Measurements from ENCODE around the gene ANXA9.

The ANXA9 gene

GRCh38 chr1:151009206-151009587 lies 27.1 kb downstream of the ANXA9 start:
- TF ChIP-seq FOXP2 (optimal IDR thresholded peaks at IDR 0.05; ENCODE audit: control extremely low read depth, extremely low read length, insufficient read depth) (no peak), POLR2AphosphoS5 (IDR thresholded peaks at IDR 0.05; ENCODE audit: borderline replicate concordance, low read depth, low read length) (no peak), EZH2 (IDR thresholded peaks at IDR 0.05) (no peak)
- DNase-seq (ENCODE audit: low read depth, low spot score): no peak
- H3K4me3 ChIP-seq: peak overlapping the region; percentile 94
- peak overlapping the region; percentile 82 for H3K9ac ChIP-seq (ENCODE audit: insufficient read length)
- H3K9me3 ChIP-seq (ENCODE audit: low read depth, low read length): no peaks in the 10 kb centered on the region
- H3K27ac ChIP-seq: no peak overlapping the region; the same call in 1 of the 2 replicates
- 0 out of 2 replicates have a peak, but pooled peaks cover 4% of the 10 kb centered on the region for H3K36me3 ChIP-seq (ENCODE audit: insufficient read depth, low read length)

GRCh38 chr1:151009674-151010345 lies 27.7 kb downstream of the ANXA9 start:
- no peaks in the 10 kb centered on the region for H3K9me3 ChIP-seq (ENCODE audit: low read depth, low read length)
- 0 out of 2 replicates have a peak, but pooled peaks cover 4% of the 10 kb centered on the region for H3K36me3 ChIP-seq (ENCODE audit: insufficient read depth, low read length)
- peak overlapping the region; percentile 82 for H3K9ac ChIP-seq (ENCODE audit: insufficient read length)
- no peak for DNase-seq (ENCODE audit: low read depth, low spot score)
- no peak overlapping the region for H3K27ac ChIP-seq
- peak overlapping the region; percentile 94 for H3K4me3 ChIP-seq
- TF ChIP-seq POLR2AphosphoS5 (IDR thresholded peaks at IDR 0.05; ENCODE audit: borderline replicate concordance, low read depth, low read length) (no peak), FOXP2 (optimal IDR thresholded peaks at IDR 0.05; ENCODE audit: control extremely low read depth, extremely low read length, insufficient read depth) (no peak), EZH2 (IDR thresholded peaks at IDR 0.05) (no peak)

- TF ChIP-seq FOXP2 (optimal IDR thresholded peaks at IDR 0.05; ENCODE audit: control extremely low read depth, extremely low read length, insufficient read depth) (no peak), POLR2AphosphoS5 (IDR thresholded peaks at IDR 0.05; ENCODE audit: borderline replicate concordance, low read depth, low read length) (no peak), EZH2 (IDR thresholded peaks at IDR 0.05) (no peak)
- Histone ChIP-seq H3K36me3 (ENCODE audit: insufficient read depth, low read length) (0 out of 2 replicates have a peak, but pooled peaks cover 4% of the 10 kb centered on the region), H3K9ac (ENCODE audit: insufficient read length) (no peak overlapping the region), H3K27ac (no peak overlapping the region), H3K9me3 (ENCODE audit: low read depth, low read length) (no peaks in the 10 kb centered on the region), H3K4me3 (no peak overlapping the region)
- DNase-seq (ENCODE audit: low read depth, low spot score): no peak
These were observed 28.2 kb downstream of the ANXA9 start for GRCh38 chr1:151010346-151010726.

- no peak for DNase-seq (ENCODE audit: low read depth, low spot score)
- TF ChIP-seq FOXP2 (optimal IDR thresholded peaks at IDR 0.05; ENCODE audit: control extremely low read depth, extremely low read length, insufficient read depth) (no peak), POLR2AphosphoS5 (IDR thresholded peaks at IDR 0.05; ENCODE audit: borderline replicate concordance, low read depth, low read length) (no peak), EZH2 (IDR thresholded peaks at IDR 0.05) (no peak)
These were observed 29.2 kb downstream of the ANXA9 start for GRCh38 chr1:151011154-151011850.

GRCh38 chr1:151012684-151013471 lies 30.8 kb downstream of the ANXA9 start:
- H3K4me3 ChIP-seq: no peak overlapping the region
- H3K36me3 ChIP-seq (ENCODE audit: insufficient read depth, low read length): 0 out of 2 replicates have a peak, but pooled peaks cover 6% of the 10 kb centered on the region
- no peak for TF ChIP-seq POLR2AphosphoS5 (IDR thresholded peaks at IDR 0.05; ENCODE audit: borderline replicate concordance, low read depth, low read length)
- TF ChIP-seq EZH2 (IDR thresholded peaks at IDR 0.05): no peak
- TF ChIP-seq FOXP2 (optimal IDR thresholded peaks at IDR 0.05; ENCODE audit: control extremely low read depth, extremely low read length, insufficient read depth): no peak
- DNase-seq (ENCODE audit: low read depth, low spot score): no peak
- H3K27ac ChIP-seq: no peak overlapping the region
- no peaks in the 10 kb centered on the region for H3K9me3 ChIP-seq (ENCODE audit: low read depth, low read length)
- H3K9ac ChIP-seq (ENCODE audit: insufficient read length): no peak overlapping the region

More at GRCh38 chr1:151011154-151011850, 29.2 kb downstream of the ANXA9 start:
- H3K4me3 ChIP-seq: no peak overlapping the region
- H3K36me3 ChIP-seq (ENCODE audit: insufficient read depth, low read length): 0 out of 2 replicates have a peak, but pooled peaks cover 4% of the 10 kb centered on the region
- no peaks in the 10 kb centered on the region for H3K9me3 ChIP-seq (ENCODE audit: low read depth, low read length)
- peak overlapping the region; percentile 19; the same call in 1 of the 2 replicates for H3K27ac ChIP-seq
- no peak overlapping the region for H3K9ac ChIP-seq (ENCODE audit: insufficient read length)

GRCh38 chr1:151013518-151013917 lies 31.4 kb downstream of the ANXA9 start:
- no peak overlapping the region for H3K27ac ChIP-seq
- no peak overlapping the region for H3K9ac ChIP-seq (ENCODE audit: insufficient read length)
- H3K9me3 ChIP-seq (ENCODE audit: low read depth, low read length): no peaks in the 10 kb centered on the region
- no peak for TF ChIP-seq POLR2AphosphoS5 (IDR thresholded peaks at IDR 0.05; ENCODE audit: borderline replicate concordance, low read depth, low read length)
- no peak for TF ChIP-seq EZH2 (IDR thresholded peaks at IDR 0.05)
- TF ChIP-seq FOXP2 (optimal IDR thresholded peaks at IDR 0.05; ENCODE audit: control extremely low read depth, extremely low read length, insufficient read depth): no peak
- 0 out of 2 replicates have a peak, but pooled peaks cover 10% of the 10 kb centered on the region for H3K36me3 ChIP-seq (ENCODE audit: insufficient read depth, low read length)
- no peak for DNase-seq (ENCODE audit: low read depth, low spot score)
- H3K4me3 ChIP-seq: no peak overlapping the region

- H3K4me3 ChIP-seq: no peak overlapping the region
- H3K9me3 ChIP-seq (ENCODE audit: low read depth, low read length): no peaks in the 10 kb centered on the region
- H3K36me3 ChIP-seq (ENCODE audit: insufficient read depth, low read length): peaks cover 32% of the 10 kb centered on the region
- no peak overlapping the region for H3K27ac ChIP-seq
- no peak overlapping the region for H3K9ac ChIP-seq (ENCODE audit: insufficient read length)
- no peak for TF ChIP-seq POLR2AphosphoS5 (IDR thresholded peaks at IDR 0.05; ENCODE audit: borderline replicate concordance, low read depth, low read length)
- TF ChIP-seq EZH2 (IDR thresholded peaks at IDR 0.05): no peak
- no peak for TF ChIP-seq FOXP2 (optimal IDR thresholded peaks at IDR 0.05; ENCODE audit: control extremely low read depth, extremely low read length, insufficient read depth)
- DNase-seq (ENCODE audit: low read depth, low spot score): no peak
These were observed 42.6 kb downstream of the ANXA9 start for GRCh38 chr1:151024540-151025146.
